Esophagus muscularis mucosa (tissue), 4 donors: ENCODE measurements around the gene TECTB. TPM values are rescaled to one million over a fixed set of nuclear protein-coding genes. Genes with fewer than 3 reads are reported as not detected.

Source experiments
- DNase-seq: peaks from one replicate; pipeline ENCODE4 v3.0.0-alpha.2; 2017; ENCODE audit errors: extremely low spot score
- H3K27ac ChIP-seq, 4 donors: fragments of 200-600 bp; sonication (generic); replicated peaks in 1 of 4; 1 replicate in 3 of 4; 2 replicates in 1 of 4; pipeline ENCODE4 v1.5.1; 2016 to 2019; ENCODE audit warnings: mild to moderate bottlenecking in 1 of 4
- H3K27me3 ChIP-seq, 4 donors: fragments of 200-600 bp; sonication (generic); one replicate each; pipeline versions ENCODE4 v1.5.1 to v1.6.0; 2016 to 2019
- H3K36me3 ChIP-seq, 4 donors: fragments of 200-600 bp; sonication (generic); one replicate each; pipeline ENCODE4 v1.5.1; 2016 to 2019
- H3K4me1 ChIP-seq, 4 donors: fragments of 200-600 bp; sonication (generic); one replicate each; pipeline ENCODE4 v1.5.1; 2016 to 2019
- H3K4me3 ChIP-seq, 4 donors: fragments of 200-600 bp; sonication (generic); 1 replicate in 2 of 4; 2 replicates in 2 of 4; pipeline ENCODE4 v1.5.1; 2016 to 2019; ENCODE audit warnings: mild to moderate bottlenecking in 4 of 4, moderate library complexity in 1 of 4
- H3K9me3 ChIP-seq, 4 donors: fragments of 200-600 bp; sonication (generic); 1 replicate in 3 of 4; 2 replicates in 1 of 4; pipeline ENCODE4 v1.5.1; 2016 to 2019
- EP300 ChIP-seq: sonication (generic); formaldehyde crosslinking; IDR thresholded peaks from one replicate; pipeline ENCODE4 v1.6.1; 2017; ENCODE audit warnings: antibody characterized with exemption
- POLR2A ChIP-seq: fragments of 450-650 bp; IDR thresholded peaks from one replicate; pipeline ENCODE4 v1.6.1; 2017; ENCODE audit warnings: antibody characterized with exemption, moderate library complexity, mild to moderate bottlenecking, low read depth
- POLR2AphosphoS5 ChIP-seq, 2 donors: sonication (generic); formaldehyde crosslinking; IDR thresholded peaks; one replicate each; pipeline ENCODE4 v1.6.1; 2017; ENCODE audit warnings: antibody characterized with exemption in 2 of 2
- WGBS: methylation state at CpG from one replicate; pipeline ENCODE4 v1.1.5; 2018; 5-methylcytosine and 5-hydroxymethylcytosine counted together
- intact Hi-C: fragments of 100-400 bp; cut with DNase I; formaldehyde crosslinking; loops from one replicate; pipeline ENCODE4 v1.15.1; 2023
- total RNA-seq, 4 donors: library from RNA; depleted of rRNA; stranded (reverse); fragments of >200 nt; gene quantifications; one replicate each; pipeline versions ENCODE4 v1.1.0 to v1.2.1, GENCODE V29; 2016
- TF ChIP-seq, protein P1 (sequence below), 3 experiments: fragments of 200-600 bp in 2 of 3; fragments of 450-650 bp in 1 of 3; sonication (generic) in 2 of 3; IDR thresholded peaks; one replicate each; pipeline ENCODE4 v1.5.1; 2017 to 2019; ENCODE audit warnings: antibody characterized with exemption in 3 of 3, mild to moderate bottlenecking in 2 of 3, moderate library complexity in 1 of 3

The TECTB gene
- total RNA-seq, 4 donors from 2014 or later = 0.06 TPM; not detected in 3

DNA sequence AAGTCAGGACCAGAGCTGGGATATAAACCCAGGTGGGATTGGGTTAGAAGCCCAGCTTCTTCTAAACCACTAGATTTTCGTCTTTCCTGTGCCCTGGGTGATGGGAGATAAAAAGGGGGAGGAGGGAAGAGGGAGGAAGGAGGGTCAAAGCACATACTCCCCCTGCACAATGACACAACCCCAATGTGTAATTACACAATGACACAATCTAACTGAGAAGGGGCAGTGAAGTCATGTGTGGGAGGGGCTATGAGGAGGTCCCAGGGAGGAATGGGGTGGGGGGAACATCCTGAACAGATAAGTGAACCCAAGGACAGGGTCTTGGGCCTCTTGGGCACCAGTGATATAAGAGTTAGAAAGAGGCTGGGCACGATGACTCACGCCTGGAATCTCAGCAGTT, 44.5 kb downstream of the TECTB start:
- Histone ChIP-seq H3K4me3 (no peak overlapping the region), H3K27ac (no peak overlapping the region), H3K9me3 (no peaks in the 10 kb centered on the region), H3K36me3 (no peaks in the 10 kb centered on the region), H3K27me3 (peaks cover 0 to 17% (median 0%) of the 10 kb centered on the region in 4 donors), H3K4me1 (no peaks in the 10 kb centered on the region)
- 86% methylated on average over 3 of the region's 3 CpGs for WGBS
- DNase-seq = no peak
- no peak for TF ChIP-seq EP300
- TF ChIP-seq, protein P1, sequence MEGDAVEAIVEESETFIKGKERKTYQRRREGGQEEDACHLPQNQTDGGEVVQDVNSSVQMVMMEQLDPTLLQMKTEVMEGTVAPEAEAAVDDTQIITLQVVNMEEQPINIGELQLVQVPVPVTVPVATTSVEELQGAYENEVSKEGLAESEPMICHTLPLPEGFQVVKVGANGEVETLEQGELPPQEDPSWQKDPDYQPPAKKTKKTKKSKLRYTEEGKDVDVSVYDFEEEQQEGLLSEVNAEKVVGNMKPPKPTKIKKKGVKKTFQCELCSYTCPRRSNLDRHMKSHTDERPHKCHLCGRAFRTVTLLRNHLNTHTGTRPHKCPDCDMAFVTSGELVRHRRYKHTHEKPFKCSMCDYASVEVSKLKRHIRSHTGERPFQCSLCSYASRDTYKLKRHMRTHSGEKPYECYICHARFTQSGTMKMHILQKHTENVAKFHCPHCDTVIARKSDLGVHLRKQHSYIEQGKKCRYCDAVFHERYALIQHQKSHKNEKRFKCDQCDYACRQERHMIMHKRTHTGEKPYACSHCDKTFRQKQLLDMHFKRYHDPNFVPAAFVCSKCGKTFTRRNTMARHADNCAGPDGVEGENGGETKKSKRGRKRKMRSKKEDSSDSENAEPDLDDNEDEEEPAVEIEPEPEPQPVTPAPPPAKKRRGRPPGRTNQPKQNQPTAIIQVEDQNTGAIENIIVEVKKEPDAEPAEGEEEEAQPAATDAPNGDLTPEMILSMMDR (IDR thresholded peaks at IDR 0.05) = no peak
- intact Hi-C loops = no loop called here

GRCh38 chr10:112330162-112330561, 47.0 kb downstream of the TECTB start:
- no peaks in the 10 kb centered on the region for H3K9me3 ChIP-seq
- no peaks in the 10 kb centered on the region for H3K4me1 ChIP-seq
- no peak overlapping the region for H3K4me3 ChIP-seq
- H3K27ac ChIP-seq = no peak overlapping the region
- TF ChIP-seq POLR2AphosphoS5 (IDR thresholded peaks at IDR 0.05) (no peak), POLR2A (no peak), EP300 (no peak)
- TF ChIP-seq, protein P1 (IDR thresholded peaks at IDR 0.05) = no peak
- intact Hi-C loops = no loop called here
- DNase-seq = no peak
- H3K27me3 ChIP-seq = peaks cover 0 to 17% (median 0%) of the 10 kb centered on the region in 4 donors
- no peaks in the 10 kb centered on the region for H3K36me3 ChIP-seq
- 74% methylated on average over 4 of the region's 4 CpGs for WGBS

DNA sequence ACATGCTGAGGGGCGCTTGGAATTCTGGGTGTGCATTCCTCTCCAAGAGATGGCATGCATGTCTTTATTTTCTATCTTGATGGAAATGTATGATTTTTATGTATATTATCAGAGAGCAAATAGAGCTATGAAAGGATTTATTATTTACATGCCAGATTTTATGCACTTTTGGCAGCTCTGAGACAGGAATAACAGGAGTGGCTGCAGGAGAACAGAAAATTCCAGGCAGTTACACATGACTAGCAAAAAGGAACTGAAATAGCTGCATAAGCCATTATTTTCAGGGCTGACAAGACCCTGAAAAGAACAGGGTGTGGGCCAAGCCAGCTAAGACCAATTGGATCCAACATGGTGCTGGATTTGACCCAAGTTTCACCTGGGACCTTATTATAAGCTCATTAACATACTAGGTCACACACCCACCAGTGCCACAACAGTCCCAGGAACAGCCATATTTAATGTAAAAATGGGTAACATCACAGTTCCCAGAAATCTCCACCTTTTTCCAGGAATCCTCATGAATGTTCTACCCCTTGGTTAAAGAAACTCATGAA, 47.5 kb downstream of the TECTB start:
- H3K4me3 ChIP-seq = no peak overlapping the region
- H3K27me3 ChIP-seq = peaks cover 0 to 12% (median 0%) of the 10 kb centered on the region in 4 donors
- no peaks in the 10 kb centered on the region for H3K4me1 ChIP-seq
- 78% methylated on average over 1 of the region's 1 CpG for WGBS
- H3K36me3 ChIP-seq = no peaks in the 10 kb centered on the region
- intact Hi-C loops = no loop called here
- no peaks in the 10 kb centered on the region for H3K9me3 ChIP-seq
- DNase-seq = no peak
- no peak overlapping the region for H3K27ac ChIP-seq
- TF ChIP-seq EP300 = no peak
- TF ChIP-seq POLR2A = no peak
- TF ChIP-seq, protein P1 (IDR thresholded peaks at IDR 0.05) = no peak
- no peak for TF ChIP-seq POLR2AphosphoS5 (IDR thresholded peaks at IDR 0.05)

DNA sequence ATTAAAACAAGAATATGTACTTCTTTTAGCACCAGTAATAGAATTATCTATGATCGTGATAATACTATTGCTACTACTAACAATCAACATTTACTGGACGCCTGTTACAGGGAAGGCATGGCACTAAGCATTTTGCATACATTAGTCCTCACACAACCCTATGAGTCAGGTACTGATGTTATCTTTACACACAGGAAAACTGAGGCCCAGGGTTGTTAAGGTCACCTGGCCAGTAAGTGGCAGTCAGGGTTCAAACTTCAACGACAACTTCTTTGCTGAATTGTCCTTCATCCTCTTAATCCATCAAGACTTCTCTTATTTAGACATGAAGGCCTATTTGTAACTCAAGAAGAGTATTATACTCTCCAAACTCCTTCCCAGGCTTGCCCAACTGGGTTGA, 48.8 kb downstream of the TECTB start:
- no peak for DNase-seq
- Histone ChIP-seq H3K4me1 (no peaks in the 10 kb centered on the region), H3K9me3 (no peaks in the 10 kb centered on the region), H3K36me3 (no peaks in the 10 kb centered on the region), H3K27ac (no peak overlapping the region), H3K4me3 (no peak overlapping the region), H3K27me3 (peaks cover 0 to 4% (median 0%) of the 10 kb centered on the region in 4 donors)
- intact Hi-C loops = no loop called here
- TF ChIP-seq POLR2AphosphoS5 (IDR thresholded peaks at IDR 0.05) (no peak), EP300 (no peak), POLR2A (no peak)
- TF ChIP-seq, protein P1 (IDR thresholded peaks at IDR 0.05) = no peak
- 88% methylated on average over 3 of the region's 3 CpGs for WGBS
